ENCODE results near the gene RARA. TPM values are rescaled to one million over a fixed set of nuclear protein-coding genes. Genes with fewer than 3 reads are reported as not detected.

Gene RARA
- total RNA-seq, 1 donor from 2014 or later = 72.5 TPM

- no peak overlapping the region for H3K27ac Mint-ChIP-seq
- ATAC-seq (ENCODE audit: low read depth) (no peak), DNase-seq (no peak)
- peaks cover 37% of the 10 kb centered on the region for H3K36me3 Mint-ChIP-seq (ENCODE audit: low read depth)
- no peaks in the 10 kb centered on the region for H3K9me3 Mint-ChIP-seq
- ChIA-PET POLR2A (no interaction called here), CTCF (no interaction called here)
- no peak for TF ChIP-seq CTCF (IDR thresholded peaks at IDR 0.05)
- intact Hi-C loops (cut with micrococcal nuclease) = no loop called here
- H3K4me3 Mint-ChIP-seq = no peak overlapping the region
- H3K27me3 Mint-ChIP-seq = no peaks in the 10 kb centered on the region
- peaks cover 69% of the 10 kb centered on the region for H3K4me1 Mint-ChIP-seq
Observed at GRCh38 chr17:40337351-40337750, 28.4 kb downstream of the RARA start.

- H3K4me3 Mint-ChIP-seq = no peak overlapping the region
- ATAC-seq (ENCODE audit: low read depth) = no peak
- peak overlapping the region; percentile 7 for H3K27ac Mint-ChIP-seq
- ChIA-PET POLR2A (no interaction called here), CTCF (no interaction called here)
- TF ChIP-seq CTCF (IDR thresholded peaks at IDR 0.05) = no peak
- no peaks in the 10 kb centered on the region for H3K27me3 Mint-ChIP-seq
- H3K36me3 Mint-ChIP-seq (ENCODE audit: low read depth) = peaks cover 35% of the 10 kb centered on the region
- no peak for DNase-seq
- no peaks in the 10 kb centered on the region for H3K9me3 Mint-ChIP-seq
- peaks cover 69% of the 10 kb centered on the region for H3K4me1 Mint-ChIP-seq
- intact Hi-C loops (cut with micrococcal nuclease) = no loop called here
Observed at GRCh38 chr17:40338058-40338457, 29.1 kb downstream of the RARA start.

- H3K27ac Mint-ChIP-seq = peak overlapping the region; percentile 27
- CTCF ChIA-PET = interaction anchor here (5.7 kb wide), 1 partner anchor 36 kb away, joined by 36 read pairs; no protein-coding TSS in a partner anchor
- no peak for TF ChIP-seq CTCF (IDR thresholded peaks at IDR 0.05)
- H3K9me3 Mint-ChIP-seq = no peaks in the 10 kb centered on the region
- H3K27me3 Mint-ChIP-seq = no peaks in the 10 kb centered on the region
- peaks cover 31% of the 10 kb centered on the region for H3K36me3 Mint-ChIP-seq (ENCODE audit: low read depth)
- intact Hi-C loops (cut with micrococcal nuclease) = no loop called here
- no peak for DNase-seq
- no peak for ATAC-seq (ENCODE audit: low read depth)
- POLR2A ChIA-PET = interaction anchor here (0.6 to 7.6 kb wide), 7 partner anchors 10 to 1349 kb away, joined by 3 to 96 read pairs (median 5); partner anchors contain the start of genes EIF1 and SMARCE1
- H3K4me3 Mint-ChIP-seq = no peak overlapping the region
- peaks cover 69% of the 10 kb centered on the region for H3K4me1 Mint-ChIP-seq
Observed at GRCh38 chr17:40338941-40339649, 30.1 kb downstream of the RARA start.

GRCh38 chr17:40340327-40340726 lies 31.3 kb downstream of the RARA start:
- intact Hi-C loops (cut with micrococcal nuclease) = no loop called here
- peaks cover 69% of the 10 kb centered on the region for H3K4me1 Mint-ChIP-seq

More at GRCh38 chr17:40340327-40340726, 31.3 kb downstream of the RARA start:
- H3K36me3 Mint-ChIP-seq (ENCODE audit: low read depth) = peaks cover 25% of the 10 kb centered on the region
- ChIA-PET POLR2A (interaction anchor here (0.7 to 7.6 kb wide), 5 partner anchors 10 to 35 kb away, joined by 3 to 96 read pairs (median 6); partner anchors contain the start of gene RARA), CTCF (interaction anchor here (1.4 to 5.7 kb wide), 3 partner anchors 13 to 37 kb away, joined by 8 to 36 read pairs (median 18); no protein-coding TSS in a partner anchor)
- H3K4me3 Mint-ChIP-seq = peak overlapping the region; percentile 85
- H3K27ac Mint-ChIP-seq = peak overlapping the region; percentile 42
- no peaks in the 10 kb centered on the region for H3K27me3 Mint-ChIP-seq
- no peak for TF ChIP-seq CTCF (IDR thresholded peaks at IDR 0.05)
- ATAC-seq (ENCODE audit: low read depth) = no peak
- no peak for DNase-seq
- H3K9me3 Mint-ChIP-seq = no peaks in the 10 kb centered on the region
